8988T (cell line): ENCODE data around the gene C20orf144.

Experiments used
- DNase-seq: peaks from one replicate; pipeline ENCODE4 v3.0.0; 2011

The C20orf144 gene

DNA sequence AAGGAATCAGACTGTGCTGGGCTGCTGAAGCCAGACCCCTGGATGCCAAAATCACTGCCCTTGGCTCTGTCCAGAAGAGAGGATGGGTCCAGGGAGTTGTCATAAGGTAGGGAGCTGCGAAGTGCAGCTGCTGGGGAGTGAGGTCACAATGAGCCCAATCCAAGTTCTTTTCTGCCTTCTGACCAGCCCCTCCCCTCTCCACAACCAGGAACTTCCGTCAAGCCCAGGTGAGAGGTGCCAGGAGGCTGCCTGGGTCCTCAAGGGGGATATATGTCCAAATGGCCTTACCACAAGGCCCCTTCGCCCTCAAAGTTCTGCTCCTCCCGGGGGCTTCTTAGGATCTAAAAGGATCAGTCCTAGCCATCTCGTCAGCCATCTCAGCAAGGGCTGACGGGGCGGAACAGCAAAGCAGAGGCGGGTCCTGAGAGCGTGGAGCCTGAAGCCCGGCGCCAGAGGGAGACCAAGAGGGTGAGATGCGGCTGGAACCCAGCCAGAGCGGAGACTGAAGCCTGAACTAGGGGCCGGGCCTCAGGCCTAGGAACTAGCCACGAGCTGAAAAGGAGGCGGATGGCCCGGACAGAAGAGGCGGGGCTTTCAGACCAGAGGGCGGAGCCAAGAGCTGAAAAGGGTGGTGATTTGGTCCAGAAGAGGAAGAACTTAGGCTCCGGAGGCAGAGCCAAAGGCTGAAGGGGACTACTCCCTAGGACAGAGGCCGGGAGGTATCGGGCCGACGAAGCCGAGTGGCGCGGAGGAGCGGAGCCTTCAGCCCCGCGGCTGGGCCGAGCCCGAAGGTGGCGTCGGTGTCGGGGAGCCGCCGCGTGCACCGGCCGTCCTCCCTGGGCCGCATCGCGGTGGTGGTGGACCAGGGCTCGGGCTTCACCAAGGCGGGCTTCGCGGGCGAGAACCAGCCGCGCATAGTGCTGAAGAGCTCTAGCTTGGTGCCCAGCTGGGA is 4.4 kb downstream of the C20orf144 start, which contains the start of gene ACTL10:
Gene ACTL10, plus strand, starts transcription at position 651 of the 952 bp plus-strand sequence. CDS start 555 bp downstream, outside the sequence.
- DNase-seq: peak; percentile 77

DNA sequence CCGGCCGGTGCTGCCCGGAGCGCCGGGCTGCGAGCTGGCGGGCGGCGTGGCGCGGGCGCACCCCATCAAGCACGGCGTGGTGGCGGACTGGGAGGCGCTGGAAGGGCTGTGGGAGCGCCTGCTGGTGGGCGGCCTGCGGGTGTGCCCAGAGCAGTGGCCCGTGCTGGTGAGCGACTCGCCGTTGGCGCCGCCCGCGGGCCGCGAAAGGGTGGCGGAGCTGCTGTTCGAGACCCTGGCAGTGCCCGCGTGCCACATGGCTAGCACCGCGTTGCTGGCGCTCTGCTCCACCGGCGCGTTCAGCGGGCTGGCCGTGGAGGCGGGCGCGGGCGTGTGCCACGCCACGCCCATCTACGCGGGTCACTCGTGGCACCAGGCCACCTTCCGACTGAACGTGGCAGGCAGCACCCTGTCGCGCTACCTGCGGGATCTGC is 5.1 kb downstream of the C20orf144 start:
- no peak for DNase-seq

DNA sequence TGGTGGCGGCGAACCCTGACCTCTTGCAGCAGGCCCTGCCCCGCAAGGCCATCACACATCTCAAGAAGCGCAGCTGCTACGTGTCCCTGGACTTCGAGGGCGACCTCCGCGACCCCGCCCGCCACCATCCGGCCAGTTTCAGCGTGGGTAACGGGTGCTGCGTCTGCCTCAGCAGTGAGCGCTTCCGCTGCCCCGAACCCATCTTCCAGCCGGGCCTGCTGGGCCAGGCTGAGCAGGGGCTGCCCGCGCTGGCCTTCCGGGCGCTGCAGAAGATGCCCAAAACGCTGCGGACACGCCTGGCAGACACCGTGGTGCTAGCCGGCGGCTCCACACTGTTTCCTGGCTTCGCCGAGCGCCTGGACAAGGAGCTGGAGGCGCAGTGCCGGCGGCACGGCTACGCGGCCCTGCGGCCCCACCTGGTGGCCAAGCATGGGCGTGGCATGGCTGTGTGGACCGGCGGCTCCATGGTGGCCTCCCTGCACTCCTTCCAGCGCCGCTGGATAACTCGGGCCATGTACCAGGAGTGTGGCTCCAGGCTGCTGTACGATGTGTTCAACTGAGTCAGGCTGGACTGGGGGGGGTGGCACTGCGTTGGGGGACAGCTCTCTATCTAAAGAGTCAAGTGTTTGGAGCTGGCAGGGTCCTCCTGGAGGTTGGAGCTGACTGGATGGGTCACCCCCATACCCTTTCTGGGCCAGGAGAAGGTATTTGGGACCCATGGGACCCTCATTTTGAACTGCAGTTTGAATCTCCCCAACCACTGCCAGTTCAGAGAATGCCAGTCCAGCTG is 5.7 kb downstream of the C20orf144 start:
- DNase-seq: peak; percentile 100

DNA sequence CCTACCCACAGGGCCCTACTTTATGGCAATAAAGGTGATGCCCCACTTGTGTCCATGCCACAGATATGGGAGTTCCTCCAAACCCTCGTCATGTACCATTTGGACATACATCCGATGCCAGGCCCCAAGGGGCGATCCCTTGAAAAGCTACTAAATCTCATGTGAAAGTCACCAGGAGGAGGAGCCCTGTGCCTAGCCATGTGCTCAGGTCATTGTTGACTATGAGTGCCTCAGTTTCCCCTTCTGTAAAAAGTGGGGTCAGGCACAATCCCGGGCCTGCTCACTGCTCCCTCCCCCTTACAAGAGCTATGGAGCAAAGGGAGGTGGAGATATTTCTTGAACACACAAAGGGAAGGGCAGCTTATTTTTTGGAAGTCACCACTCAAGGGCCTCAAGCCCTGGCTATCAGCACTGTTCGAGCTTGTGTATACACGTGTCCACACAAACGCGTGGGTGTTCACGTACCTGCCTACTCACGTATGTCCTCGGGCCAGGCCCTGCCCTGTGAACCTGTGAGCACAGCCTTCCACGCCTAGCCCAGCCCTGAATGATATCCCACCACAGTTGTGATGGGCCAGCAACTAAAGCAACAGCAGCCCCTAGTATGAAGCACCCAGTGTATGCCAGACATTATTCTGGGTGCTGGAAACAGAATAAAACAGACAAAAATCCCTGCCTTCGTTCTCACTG is 6.5 kb downstream of the C20orf144 start:
- DNase-seq: peak; percentile 35

DNA sequence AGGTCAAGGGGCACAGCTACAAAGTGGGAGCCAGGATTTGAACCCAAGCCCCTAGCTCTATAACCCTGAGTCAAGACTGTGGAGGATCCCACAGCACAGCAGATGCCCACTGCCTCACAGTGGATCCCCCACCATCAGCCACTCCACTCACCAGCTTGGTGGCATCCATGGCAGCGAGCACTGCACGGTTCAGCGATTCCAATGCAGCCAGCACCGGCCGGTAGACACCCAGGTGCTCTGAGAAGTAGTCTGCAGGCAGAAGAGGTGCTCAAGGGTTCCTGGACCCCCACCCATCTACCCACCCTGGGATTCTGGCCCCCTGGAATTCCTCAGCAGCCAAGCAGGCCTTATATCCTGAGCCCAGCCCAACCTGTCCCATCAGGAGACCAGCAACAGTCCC is 7.1 kb downstream of the C20orf144 start:
- no peak for DNase-seq

DNA sequence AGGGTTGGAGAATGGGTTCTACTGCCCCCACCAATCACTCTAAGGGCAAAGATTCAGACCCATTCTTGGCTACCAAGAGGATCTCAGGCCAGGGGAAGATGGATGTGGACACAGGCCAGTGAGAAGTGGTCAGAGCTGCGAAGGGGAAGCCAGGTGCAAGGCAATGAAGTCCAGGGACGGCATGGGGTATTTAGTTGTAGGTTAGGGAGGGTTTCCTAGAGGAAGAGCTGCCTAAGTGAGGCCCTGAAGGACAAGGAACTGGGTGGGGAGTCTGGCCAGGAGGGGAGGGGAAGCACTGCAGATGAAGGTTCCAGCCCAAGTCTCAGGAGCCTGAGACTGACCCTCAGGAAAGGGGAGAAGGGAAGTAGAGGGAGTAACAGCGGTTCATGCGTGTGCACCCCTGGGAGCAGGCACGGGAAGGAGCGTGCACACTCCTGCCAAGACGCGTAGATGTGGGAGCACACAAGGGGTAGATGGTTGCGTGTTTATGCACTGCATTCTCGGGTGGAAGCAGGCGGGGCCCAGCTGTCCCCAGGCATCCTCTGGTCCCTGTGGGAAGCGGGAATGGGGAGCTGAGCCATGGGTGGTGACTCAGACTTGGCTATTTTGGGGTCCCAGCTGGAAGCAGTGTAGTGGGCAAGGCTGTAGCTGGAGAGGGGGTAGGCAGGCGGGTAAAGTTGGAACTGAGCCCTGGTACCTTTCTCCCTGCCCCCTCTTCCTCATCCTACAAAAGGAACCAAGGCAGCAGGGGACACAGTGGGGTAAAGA is 7.9 kb downstream of the C20orf144 start:
- peak; percentile 46 for DNase-seq

DNA sequence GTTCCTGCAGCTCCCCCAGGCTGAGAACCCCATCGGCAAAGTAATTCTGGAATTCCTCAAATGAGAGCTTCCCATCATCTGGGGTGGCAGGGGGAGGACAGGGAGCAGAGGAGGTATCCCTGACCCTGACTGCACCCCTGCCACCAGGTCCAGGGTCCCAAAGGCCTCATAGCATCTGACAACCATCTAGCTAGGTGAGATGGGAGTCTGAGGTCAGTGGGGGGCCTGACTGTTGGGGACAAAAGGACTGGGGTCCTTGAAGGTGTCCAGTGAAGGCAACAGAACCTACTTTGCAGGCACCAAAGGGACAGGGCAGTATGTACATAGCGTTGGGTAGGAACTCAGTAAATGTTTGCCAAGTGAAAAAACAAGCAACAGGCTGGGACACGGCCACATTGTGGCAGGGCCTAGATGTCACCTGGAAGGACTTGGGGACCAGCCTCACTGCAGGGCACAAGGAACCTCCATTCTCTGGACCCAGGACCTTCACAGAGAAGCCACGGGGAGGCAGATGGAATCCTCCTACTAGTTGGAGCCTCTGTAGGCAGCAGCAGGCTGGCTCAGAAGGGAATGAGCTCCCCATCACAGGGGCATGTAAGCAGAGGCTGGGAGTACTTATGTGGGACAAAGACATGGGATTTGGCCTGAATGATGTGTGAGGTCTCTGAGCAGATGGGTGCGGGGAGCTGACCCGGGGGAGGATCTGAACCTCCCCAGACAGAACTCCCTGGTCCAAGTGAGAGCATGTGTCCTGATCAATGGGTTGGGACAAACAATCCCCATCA is 8.8 kb downstream of the C20orf144 start:
- DNase-seq: peak; percentile 29

DNA sequence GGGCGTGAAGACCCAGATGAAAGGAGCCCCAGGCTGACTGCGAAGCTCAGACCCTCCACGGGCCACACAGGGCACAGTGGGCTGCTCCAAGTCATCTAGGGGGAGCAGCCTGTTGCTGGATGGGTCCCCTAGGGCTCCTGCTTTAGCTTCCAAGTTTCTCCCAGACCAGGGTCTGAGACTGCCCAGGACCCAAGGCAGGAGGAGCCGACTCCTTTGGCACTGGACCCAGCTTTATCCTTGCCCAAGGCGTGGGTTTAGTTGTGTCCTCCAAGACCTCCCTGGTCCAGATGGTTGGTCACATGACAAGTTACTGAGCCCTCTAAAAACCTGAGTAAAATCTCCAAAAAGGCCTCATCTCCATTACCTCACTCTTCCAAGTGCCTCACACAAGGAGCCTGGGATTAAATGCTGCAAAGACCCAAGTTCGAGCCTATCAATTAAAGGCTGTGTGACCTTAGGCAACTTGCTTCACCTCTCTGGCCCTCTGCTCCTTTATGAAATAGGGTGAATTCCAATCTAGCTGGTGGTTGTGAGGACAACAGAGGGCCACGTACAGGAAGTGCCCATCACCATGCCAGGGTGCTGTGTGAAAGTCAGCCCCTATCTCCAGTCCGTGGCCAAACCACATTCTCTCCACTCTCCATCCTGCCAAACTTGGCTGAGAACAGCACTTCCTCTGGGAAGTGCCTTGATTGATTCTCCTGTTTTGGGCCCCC is 9.6 kb downstream of the C20orf144 start:
- peak; percentile 45 for DNase-seq

DNA sequence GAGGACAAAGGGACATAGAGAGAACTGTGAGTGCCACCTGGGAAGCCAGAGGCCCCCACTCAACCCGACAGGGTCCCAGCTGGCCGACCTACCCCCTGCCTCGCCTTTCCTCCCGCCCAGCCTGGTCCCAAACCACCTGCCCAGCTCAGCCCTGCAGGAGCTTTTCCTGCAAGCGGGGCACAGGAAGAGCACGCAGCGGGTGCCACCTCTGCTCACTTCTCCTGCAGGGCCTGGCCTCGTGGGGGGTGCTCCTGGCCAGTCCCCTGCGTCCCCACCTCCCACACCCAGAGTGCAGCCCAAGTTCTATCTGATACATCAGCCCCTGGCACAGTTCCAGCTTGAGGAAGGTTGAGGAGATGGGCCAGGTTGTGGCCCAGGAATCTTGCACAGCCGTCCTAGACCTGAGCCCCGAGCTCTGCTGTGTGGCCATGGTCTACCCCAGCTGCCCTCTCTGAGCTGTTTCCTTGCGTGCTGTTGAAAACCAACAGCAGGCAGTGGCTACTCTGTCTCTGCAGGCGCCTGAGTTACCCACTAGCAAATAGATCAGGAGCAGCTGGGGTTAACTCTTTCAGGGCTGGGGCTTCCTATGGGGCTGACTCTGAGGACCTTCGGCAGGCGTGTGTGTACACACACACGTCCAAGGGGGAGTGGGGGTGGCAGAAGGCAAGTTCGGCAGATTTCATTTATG is 10.4 kb downstream of the C20orf144 start:
- peak; percentile 55 for DNase-seq

DNA sequence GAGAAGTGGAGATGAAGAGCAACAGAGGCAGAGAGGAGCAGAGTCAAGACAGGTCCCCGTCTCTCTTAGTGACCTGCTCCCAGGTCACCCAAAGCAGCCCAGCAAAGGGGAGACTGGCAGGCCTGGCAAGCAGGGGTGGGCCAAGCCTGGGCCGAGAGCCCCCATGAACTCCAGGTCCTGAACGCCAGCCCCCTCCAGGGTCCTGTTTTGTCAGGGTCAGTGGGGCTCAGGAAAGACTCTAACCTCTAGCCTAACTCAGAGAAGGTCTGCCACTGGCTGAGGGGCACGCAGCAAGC is 10.9 kb downstream of the C20orf144 start:
- peak; percentile 32 for DNase-seq

DNA sequence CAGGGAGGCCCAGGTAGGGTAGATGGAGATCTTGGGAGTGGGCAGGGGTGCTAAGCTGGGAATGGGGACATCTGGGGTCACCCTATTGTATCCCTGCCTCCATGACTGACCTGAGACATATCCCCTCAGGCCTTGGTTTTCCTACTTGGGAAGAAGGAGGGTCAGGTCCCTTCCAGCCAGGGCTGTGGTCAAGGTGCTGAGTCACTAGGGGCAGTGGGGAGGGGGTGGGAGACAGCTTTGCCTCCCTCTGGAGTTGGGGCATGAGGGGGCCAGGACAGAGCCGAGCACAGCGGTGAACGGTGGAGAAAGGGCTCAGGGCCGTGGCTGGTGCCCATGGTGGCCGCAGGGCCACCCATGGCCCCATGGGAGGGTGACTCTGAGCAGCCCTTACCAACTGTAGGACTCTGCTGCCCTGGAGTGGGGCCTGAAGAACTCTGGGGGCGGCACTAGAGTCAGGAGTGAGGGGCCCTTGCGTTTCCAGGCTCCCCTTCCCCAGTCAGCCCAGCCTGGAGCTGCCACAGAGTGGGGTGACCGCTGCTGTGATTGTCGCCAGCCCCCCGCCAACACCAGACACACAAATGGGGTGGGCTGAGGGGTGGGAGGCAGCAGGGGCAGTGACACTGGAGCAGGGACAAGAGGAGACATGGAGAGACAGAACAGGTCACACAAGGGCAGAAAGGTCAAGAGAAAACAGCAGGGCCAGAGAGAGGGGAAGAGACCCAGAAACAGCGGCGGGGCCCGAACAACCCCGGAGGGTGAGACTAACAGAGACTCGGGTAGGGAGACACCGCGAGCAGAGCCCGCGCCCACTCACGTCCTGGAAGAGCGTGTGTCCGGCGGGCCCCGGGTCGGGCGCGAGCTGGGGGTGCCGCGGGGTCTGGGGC is 11.5 kb downstream of the C20orf144 start:
- DNase-seq: peak; percentile 67

DNA sequence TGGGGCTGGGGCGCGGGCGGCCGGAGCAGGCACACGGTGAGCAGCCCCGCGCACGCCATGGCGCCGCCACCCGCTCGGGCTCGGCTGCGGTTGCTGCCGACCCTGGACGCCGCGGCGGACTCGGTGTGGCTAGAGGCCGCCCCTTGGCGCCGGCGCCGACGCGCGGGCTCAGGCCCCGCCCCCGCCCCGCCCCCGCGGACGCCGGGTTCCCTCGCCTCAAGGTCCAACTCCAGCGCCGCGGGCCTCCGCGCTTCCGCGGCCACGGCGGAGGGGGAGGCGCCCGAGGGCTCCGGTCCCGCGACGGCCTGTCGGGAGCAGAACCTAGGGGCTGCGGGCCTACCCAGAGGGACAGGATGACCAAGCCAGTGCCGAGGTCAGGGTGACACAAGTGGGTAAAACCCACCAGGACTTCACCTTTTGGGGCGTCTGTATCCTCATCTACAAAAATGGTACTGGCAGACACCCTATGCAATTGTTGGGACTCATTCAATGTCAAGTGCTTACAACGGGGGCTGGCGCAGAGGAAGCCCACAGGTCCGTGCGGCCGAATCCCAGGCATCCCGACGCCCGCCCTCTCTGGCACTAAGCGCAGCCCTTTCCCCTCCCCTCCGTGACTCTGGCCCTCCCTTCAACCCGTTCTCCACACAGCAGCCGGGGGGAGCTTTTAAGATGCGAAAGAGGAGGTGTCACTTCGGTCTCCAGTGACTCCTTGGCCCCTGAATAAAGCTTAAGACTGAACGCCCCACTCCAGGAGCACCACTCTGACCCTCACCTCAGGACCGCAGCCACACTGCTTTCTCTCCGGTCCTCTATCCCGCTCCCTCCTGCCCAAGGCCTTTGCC is 12.4 kb downstream of the C20orf144 start, which contains the start of gene NECAB3:
Gene NECAB3, minus strand, starts transcription at position 135 of the 842 bp plus-strand sequence. Its CDS starts 76 bp downstream, at position 59.
- peak; percentile 94 for DNase-seq

DNA sequence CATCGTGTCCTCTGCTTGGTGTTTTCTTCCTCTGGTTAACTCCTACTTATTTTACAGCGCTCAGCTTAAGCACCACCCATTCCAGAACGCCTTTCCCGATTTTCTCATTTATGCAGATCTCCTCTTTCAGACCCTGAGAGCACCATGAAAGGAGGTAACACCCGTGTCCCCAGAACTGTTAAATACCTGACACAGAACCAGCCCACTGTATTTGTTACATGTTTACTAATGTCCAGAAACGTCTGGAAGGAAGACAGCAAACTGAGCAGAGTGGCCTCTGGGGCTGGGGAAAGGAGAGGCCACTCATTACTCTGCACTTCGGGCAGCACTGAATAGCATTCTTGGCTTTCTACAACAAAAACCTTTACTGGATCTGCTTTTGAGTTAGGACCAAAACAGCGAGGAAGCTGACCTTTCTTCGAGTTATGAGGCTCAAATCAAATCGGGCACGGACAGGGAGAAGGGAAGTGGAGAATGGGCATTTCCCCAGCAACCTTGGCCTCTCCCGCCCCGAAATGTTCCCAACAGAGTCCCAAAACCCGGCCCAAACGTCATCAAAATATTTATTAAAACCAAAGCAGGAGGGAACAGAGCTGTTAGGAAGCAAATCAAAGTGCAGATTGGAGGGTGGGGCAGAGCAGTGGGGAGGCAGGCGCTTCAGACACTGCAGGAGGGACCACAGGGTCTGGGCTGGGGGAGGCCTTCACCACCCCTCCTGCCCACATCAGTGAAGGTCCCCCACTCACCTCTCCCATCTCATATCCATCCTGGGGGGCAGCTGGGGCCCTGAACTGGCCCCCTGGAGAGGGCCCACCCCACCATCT is 13.2 kb downstream of the C20orf144 start:
- peak; percentile 24 for DNase-seq

DNA sequence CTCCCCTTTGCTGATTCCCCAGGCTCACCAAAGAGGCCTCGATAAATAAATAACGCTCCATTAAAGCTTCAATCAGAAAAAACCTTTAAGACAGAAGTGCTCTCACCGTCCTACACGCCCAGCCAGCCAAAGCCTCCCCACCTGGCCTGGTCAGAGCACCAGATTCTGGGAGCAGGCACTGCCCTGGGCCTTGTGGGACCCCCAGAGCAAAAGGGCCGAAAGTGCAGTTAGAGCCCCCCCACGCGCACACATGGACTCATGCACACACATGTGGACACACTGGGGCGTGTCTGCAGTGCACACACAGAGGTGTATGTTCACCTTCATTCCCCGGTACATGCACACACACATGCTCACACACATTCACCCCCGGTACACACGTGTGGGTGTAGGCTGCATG is 14.0 kb downstream of the C20orf144 start:
- DNase-seq: peak; percentile 28

DNA sequence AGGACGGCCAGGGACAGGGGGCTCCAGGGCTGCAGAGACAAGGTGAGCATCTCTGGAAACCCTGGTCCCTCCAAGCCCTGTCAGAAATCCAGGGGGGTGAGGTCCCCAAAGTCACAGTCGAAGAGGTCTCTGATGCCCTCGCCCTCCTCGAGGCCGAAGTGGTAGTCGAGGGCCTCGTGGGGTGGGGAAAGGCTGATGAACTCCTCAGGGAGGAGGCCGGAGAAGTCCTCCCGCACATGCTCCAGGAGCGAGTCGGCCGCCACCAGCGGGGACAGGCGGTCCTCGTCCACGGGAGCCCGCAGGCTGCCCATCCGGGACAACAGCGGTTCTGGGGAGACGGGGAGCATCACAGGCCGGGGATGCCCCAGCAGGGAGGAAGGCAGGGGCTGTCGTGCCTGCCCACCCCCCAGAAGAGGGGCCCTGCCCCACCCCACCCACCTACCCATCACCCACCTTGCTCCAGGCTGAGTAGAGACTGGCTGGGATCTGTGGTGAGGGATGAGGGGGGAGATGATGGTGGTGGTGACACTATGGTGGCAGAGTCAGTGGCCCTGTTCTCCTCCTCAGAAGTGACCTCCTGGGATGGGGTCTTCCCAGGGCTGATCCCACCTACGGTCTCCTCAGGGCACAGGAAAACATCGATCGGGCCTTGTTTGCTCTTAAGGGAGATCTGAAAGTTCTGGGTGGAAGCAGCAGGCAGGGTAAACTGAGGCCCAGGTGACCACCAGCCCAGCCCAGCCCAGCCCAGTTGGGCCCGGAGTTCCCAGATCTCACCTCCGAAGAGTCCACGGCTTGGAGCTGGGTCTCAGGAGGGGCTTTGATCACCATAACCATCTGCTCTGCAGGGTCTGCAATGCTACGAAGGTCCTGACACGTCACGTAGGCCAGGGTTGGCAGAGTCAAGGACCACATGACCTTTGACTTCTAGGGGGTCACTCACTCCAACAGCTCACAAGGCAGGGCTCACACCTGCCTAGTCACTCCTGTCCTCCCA is 14.8 kb downstream of the C20orf144 start:
- DNase-seq: peak; percentile 24
